GM10266 (cell line): Measurements from ENCODE around the gene PRKAR1B.

ENCODE experiments used
- DNase-seq: peaks from one replicate; pipeline ENCODE4 v3.0.0; 2012; ENCODE audit errors: extremely low spot score
- TF ChIP-seq, protein P1 (sequence below): IDR thresholded peaks from 2 replicates; pipeline ENCODE4 v1.5.1; 2012; ENCODE audit warnings: mild to moderate bottlenecking, low read depth; ENCODE audit not compliant: control insufficient read depth, insufficient read depth; ENCODE audit errors: missing control alignments

The PRKAR1B gene

DNA sequence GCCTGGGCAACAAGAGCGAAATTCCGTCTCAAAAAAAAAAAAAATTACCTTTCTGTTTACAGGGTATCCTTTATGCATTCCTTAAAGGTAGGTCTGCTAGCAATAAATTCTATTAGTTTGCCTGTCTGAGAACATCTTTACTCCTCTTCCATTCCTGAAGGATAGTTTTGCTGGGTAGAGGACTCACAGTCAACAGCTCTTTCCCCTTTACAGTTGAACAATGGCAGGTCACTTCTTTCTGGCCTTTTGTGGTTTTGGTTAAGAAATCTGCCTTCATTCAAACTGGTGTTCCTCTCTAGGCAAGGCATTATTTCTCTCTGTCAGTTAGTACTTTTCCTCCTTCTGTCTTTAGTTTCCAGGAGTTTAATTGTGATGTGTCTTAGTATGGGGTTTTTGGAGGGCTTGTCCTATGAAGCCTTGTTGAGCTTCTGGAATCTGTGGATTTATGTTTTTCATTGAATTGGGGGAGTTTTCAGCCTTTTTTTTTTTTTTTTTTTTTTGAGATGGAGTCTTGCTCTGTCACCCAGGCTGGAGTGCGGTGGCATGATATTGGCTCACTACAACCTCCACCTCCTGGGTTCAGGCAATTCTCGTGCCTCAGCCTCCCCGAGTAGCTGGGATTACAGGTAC is 5.3 kb downstream of the PRKAR1B start:
- TF ChIP-seq, protein P1, sequence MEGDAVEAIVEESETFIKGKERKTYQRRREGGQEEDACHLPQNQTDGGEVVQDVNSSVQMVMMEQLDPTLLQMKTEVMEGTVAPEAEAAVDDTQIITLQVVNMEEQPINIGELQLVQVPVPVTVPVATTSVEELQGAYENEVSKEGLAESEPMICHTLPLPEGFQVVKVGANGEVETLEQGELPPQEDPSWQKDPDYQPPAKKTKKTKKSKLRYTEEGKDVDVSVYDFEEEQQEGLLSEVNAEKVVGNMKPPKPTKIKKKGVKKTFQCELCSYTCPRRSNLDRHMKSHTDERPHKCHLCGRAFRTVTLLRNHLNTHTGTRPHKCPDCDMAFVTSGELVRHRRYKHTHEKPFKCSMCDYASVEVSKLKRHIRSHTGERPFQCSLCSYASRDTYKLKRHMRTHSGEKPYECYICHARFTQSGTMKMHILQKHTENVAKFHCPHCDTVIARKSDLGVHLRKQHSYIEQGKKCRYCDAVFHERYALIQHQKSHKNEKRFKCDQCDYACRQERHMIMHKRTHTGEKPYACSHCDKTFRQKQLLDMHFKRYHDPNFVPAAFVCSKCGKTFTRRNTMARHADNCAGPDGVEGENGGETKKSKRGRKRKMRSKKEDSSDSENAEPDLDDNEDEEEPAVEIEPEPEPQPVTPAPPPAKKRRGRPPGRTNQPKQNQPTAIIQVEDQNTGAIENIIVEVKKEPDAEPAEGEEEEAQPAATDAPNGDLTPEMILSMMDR, result no peak
- no peak for DNase-seq

DNA sequence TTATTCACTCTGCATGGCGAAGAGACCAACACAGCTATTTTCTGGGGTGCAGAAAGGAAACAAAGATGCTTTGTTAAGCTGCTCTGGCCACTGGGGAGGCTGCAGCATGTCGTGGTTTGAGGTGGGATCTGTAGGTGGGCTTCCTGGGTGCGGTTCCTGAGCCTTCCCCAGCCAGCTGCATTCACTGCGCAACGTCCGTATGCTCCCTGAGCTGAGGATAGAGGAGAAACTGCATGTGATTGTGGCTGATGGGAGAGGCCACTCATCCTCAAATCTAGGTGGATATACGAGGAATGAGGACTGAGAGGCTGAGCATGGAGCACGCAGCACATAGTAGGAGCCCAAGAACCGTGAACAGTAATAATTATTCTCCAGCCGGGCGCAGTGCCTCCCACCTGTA is 10.4 kb downstream of the PRKAR1B start:
- no peak for DNase-seq
- TF ChIP-seq, protein P1, result no peak

DNA sequence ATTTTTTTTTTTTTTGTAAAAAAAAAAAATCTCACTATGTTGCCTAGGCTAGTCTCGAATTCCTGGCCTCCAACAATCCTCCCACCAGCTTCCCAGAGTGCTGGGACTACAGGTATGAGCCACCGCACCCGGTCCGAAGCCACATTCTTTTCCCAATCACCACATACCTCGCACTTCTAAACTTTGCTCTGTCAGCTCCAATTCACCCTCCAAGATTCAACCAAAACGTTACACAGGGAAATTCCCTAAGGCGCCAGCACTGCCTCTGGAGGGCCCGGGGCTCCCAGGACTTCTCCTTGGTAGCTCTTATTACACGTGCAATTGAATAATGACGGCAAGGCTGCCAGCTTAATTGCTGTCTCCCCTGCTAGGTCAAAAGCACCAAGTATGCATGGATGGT is 10.9 kb downstream of the PRKAR1B start:
- DNase-seq, result no peak

DNA sequence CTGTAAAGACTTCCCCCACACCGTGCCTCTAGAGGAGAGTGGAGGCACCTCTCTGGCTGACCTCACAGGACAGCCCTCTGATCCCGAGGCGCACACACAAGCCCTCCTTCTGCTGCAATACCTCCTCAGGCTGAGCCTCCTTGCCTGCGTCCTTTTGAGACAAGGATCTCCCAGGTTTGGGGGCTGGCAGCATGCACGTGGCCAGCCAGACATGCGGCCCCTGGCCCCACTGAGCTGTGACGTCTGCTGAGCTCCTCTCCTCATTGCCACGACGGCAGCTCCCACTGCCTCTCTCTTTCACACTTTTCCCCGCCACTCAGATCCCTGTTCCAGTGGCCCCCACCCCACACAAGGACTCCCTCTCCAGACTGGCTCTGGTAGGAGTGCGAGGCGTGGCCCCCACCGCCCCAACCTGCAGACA is 12.8 kb downstream of the PRKAR1B start:
- TF ChIP-seq, protein P1, result no peak
- DNase-seq, result no peak

More for the DNA sequence above, 10.9 kb downstream of the PRKAR1B start:
- TF ChIP-seq, protein P1, result no peak

DNA sequence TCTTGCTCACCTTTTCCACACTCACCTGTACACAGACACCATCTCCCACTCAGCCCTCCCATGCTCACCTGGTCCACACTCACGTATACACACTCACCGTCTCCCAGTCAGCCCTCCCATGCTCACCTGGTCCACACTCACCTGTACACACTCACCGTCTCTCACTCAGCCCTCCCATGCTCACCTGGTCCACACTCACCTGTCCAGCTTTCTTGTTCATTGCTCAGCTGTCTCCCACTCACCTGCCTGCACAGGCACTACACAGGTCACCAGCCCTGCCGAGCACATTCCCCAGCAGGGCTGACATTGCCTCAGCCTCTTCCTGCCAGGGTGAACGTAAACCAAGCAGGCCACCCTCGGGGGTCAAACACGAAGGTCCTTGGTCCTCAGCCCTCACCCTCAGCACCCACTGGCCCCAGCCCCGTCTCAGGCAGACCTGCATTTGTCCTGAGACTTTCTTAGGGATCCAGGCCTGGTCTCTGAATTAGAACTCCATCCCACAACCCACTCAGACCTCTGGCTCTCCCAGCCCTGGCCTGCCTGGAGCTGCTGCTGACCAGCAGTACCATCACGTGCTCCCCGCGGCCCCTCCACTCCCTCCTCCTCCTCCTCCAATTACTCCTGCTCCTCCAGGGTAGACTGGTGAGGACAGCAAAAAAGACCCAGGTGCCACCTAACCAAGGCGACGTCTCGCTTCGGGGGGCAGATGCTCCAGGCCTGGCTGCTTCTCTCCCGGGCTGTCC is 13.4 kb downstream of the PRKAR1B start:
- DNase-seq, result peak; percentile 12
- TF ChIP-seq, protein P1, result no peak

DNA sequence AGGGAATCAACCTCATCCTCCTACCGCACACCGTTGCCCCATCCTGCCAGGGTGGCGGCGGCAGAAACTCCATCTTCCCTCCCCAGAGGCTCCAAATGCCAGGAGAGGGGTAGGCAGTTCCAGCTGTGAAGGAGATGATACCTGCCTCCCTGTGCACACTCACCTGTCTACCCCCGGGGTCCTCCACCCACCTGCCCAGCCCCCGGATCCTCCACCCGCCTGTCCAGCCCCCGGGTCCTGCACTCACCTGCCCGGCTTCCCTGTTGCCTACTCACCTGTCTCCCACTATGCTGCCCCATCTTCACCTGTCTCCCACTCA is 14.0 kb downstream of the PRKAR1B start:
- TF ChIP-seq, protein P1, result no peak
- no peak for DNase-seq
